Spleen (tissue), 3 donors: ENCODE results near the gene CABP1.

Experiments
- POLR2A ChIP-seq, 3 donors: fragments of 450-650 bp; IDR thresholded peaks; one replicate each; pipeline ENCODE4 v1.5.1; 2017; ENCODE audit warnings: antibody characterized with exemption in 3 of 3, mild to moderate bottlenecking in 1 of 3
- POLR2AphosphoS5 ChIP-seq, 3 donors: sonication (generic); formaldehyde crosslinking; IDR thresholded peaks; one replicate each; pipeline ENCODE4 v1.5.1; 2017; ENCODE audit warnings: antibody characterized with exemption in 3 of 3

GRCh38 chr12:120674097-120674636, 33.7 kb downstream of the CABP1 start:
- TF ChIP-seq POLR2A (IDR thresholded peaks at IDR 0.05) (no peak), POLR2AphosphoS5 (IDR thresholded peaks at IDR 0.05) (no peak)
